IMR-90 (cell line): ENCODE data around the gene BRIP1.

Experiments used
- CEBPB ChIP-seq: IDR thresholded peaks from 2 replicates; pipeline ENCODE4 v1.6.1; 2012; ENCODE audit warnings: low read depth, low read length, improper control_type of control experiment
- FOS ChIP-seq: fragments of 150-350 bp; IDR thresholded peaks from 2 replicates; pipeline ENCODE4 v1.6.1; 2016; ENCODE audit warnings: low read depth, low read length
- MXI1 ChIP-seq: IDR thresholded peaks from 2 replicates; pipeline ENCODE4 v1.6.1; 2012; ENCODE audit warnings: low read depth, mild to moderate bottlenecking, low read length, moderate library complexity, borderline replicate concordance
- POLR2A ChIP-seq: IDR thresholded peaks from 2 replicates; pipeline ENCODE4 v1.6.1; 2012; ENCODE audit warnings: mild to moderate bottlenecking, low read depth, low read length
- RAD21 ChIP-seq: IDR thresholded peaks from 2 replicates; pipeline ENCODE4 v1.6.1; 2012; ENCODE audit warnings: low read length, improper control_type of control experiment
- RCOR1 ChIP-seq: IDR thresholded peaks from 2 replicates; pipeline ENCODE4 v1.6.1; 2012; ENCODE audit warnings: mild to moderate bottlenecking, low read length, improper control_type of control experiment; ENCODE audit not compliant: insufficient replicate concordance
- SMC3 ChIP-seq: fragments of 150-350 bp; IDR thresholded peaks from 2 replicates; pipeline ENCODE4 v1.6.1; 2016; ENCODE audit warnings: low read depth, mild to moderate bottlenecking, antibody characterized with exemption, low read length, moderate library complexity
- TF ChIP-seq, protein P1 (sequence below): conservative IDR thresholded peaks from 2 replicates; pipeline ENCODE4 v1.5.1; 2012; ENCODE audit warnings: mild to moderate bottlenecking, low read depth, low read length, improper control_type of control experiment

DNA sequence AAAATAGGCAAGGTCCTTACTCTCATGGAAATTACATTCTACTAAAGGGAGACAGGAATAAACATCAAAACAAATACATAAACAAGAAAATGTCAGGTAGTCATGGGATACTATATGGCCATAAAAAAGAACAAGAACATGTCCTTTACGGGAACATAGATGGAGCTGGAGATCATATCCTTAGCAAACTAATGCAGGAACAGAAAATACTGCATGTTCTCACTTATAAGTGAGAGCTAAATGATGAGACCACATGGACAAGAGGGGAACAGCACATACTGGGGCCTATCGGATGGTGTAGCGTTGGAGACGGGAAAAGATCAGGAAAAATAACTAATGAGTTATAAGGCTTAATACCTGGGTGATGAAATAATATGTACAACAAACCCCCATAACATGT is 69.1 kb downstream of the BRIP1 start:
- no peak for TF ChIP-seq SMC3
- TF ChIP-seq, protein P1, sequence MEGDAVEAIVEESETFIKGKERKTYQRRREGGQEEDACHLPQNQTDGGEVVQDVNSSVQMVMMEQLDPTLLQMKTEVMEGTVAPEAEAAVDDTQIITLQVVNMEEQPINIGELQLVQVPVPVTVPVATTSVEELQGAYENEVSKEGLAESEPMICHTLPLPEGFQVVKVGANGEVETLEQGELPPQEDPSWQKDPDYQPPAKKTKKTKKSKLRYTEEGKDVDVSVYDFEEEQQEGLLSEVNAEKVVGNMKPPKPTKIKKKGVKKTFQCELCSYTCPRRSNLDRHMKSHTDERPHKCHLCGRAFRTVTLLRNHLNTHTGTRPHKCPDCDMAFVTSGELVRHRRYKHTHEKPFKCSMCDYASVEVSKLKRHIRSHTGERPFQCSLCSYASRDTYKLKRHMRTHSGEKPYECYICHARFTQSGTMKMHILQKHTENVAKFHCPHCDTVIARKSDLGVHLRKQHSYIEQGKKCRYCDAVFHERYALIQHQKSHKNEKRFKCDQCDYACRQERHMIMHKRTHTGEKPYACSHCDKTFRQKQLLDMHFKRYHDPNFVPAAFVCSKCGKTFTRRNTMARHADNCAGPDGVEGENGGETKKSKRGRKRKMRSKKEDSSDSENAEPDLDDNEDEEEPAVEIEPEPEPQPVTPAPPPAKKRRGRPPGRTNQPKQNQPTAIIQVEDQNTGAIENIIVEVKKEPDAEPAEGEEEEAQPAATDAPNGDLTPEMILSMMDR, result no peak
- no peak for TF ChIP-seq RCOR1
- TF ChIP-seq POLR2A, result no peak
- TF ChIP-seq CEBPB, result no peak
- TF ChIP-seq MXI1, result no peak
- no peak for TF ChIP-seq FOS
- TF ChIP-seq RAD21, result no peak
